ENCODE measurements around the gene MOGAT1.

DNA sequence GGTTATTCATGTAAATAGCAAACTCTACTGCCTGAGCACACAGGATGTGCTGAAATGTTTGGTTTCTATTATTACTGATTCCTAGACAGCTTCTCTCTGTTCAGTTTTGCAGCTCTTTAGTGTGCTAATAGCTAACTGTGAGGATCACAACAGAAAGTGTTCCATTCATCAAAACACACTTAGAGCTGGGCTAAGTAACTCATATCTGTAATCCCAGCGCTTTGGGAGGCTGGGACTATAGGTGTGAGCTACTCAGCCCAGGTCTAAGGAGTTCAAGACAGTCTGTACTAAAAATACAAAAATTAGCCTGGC lies 63.2 kb downstream of the MOGAT1 start:
- TF ChIP-seq, protein P1, sequence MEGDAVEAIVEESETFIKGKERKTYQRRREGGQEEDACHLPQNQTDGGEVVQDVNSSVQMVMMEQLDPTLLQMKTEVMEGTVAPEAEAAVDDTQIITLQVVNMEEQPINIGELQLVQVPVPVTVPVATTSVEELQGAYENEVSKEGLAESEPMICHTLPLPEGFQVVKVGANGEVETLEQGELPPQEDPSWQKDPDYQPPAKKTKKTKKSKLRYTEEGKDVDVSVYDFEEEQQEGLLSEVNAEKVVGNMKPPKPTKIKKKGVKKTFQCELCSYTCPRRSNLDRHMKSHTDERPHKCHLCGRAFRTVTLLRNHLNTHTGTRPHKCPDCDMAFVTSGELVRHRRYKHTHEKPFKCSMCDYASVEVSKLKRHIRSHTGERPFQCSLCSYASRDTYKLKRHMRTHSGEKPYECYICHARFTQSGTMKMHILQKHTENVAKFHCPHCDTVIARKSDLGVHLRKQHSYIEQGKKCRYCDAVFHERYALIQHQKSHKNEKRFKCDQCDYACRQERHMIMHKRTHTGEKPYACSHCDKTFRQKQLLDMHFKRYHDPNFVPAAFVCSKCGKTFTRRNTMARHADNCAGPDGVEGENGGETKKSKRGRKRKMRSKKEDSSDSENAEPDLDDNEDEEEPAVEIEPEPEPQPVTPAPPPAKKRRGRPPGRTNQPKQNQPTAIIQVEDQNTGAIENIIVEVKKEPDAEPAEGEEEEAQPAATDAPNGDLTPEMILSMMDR (IDR thresholded peaks at IDR 0.05): no peak
- TF ChIP-seq POLR2AphosphoS5 (IDR thresholded peaks at IDR 0.05): no peak
- no peak for TF ChIP-seq POLR2A (IDR thresholded peaks at IDR 0.05)
